Ovary (tissue), 3 donors: ENCODE results near the gene SLX4IP.

Experiments
- POLR2A ChIP-seq: fragments of 450-650 bp; IDR thresholded peaks from one replicate; pipeline ENCODE4 v1.6.1; 2017; ENCODE audit warnings: antibody characterized with exemption, mild to moderate bottlenecking, moderate library complexity
- TF ChIP-seq, protein P1 (sequence below), 3 donors: fragments of 450-650 bp in 2 of 3; fragments of 200-600 bp in 1 of 3; IDR thresholded peaks; one replicate each; pipeline versions ENCODE4 v1.5.1 to v1.8.0; 2016 to 2022; ENCODE audit warnings: antibody characterized with exemption in 3 of 3, mild to moderate bottlenecking in 1 of 3
- donor health status: DM: no; HTN: no; CAD: no.

DNA sequence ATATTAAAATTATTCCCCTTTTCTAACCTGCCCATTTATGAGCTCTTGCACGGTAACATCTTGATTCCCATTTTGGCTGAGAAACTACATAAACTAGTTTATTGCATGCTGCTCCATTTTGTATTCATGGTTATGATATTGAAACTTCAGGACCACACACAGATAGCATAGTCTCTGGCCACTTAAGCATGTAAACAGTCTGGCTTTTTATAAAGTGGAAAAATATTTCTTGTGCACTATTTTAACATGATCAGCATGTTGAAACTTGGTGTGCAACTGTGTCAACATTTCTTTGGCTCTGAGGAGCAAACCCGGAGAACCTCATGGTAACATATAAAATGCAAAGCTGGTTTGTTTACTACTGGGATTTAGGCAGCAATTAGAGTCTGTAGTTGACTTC, 70.7 kb downstream of the SLX4IP start:
- no peak for TF ChIP-seq POLR2A
- TF ChIP-seq, protein P1, sequence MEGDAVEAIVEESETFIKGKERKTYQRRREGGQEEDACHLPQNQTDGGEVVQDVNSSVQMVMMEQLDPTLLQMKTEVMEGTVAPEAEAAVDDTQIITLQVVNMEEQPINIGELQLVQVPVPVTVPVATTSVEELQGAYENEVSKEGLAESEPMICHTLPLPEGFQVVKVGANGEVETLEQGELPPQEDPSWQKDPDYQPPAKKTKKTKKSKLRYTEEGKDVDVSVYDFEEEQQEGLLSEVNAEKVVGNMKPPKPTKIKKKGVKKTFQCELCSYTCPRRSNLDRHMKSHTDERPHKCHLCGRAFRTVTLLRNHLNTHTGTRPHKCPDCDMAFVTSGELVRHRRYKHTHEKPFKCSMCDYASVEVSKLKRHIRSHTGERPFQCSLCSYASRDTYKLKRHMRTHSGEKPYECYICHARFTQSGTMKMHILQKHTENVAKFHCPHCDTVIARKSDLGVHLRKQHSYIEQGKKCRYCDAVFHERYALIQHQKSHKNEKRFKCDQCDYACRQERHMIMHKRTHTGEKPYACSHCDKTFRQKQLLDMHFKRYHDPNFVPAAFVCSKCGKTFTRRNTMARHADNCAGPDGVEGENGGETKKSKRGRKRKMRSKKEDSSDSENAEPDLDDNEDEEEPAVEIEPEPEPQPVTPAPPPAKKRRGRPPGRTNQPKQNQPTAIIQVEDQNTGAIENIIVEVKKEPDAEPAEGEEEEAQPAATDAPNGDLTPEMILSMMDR (IDR thresholded peaks at IDR 0.05), result no peak
